OCI-LY7 (cell line): ENCODE measurements around the gene ECEL1. TPM values are rescaled to one million over a fixed set of nuclear protein-coding genes. Genes with fewer than 3 reads are reported as not detected.

Experiments used
- BruUV-seq: library from RNA; stranded (reverse); fragments of 400-500 nt; replicated peaks from 2 replicates; lab custom pipeline; 2021; lab: Mats Ljungman, UMichigan
- CTCF ChIA-PET: fragments of 300-600 bp; sonication (Branson Sonifier 250); formaldehyde crosslinking; loops from one replicate; lab custom pipeline; 2022; ENCODE audit warnings: antibody characterized with exemption; ENCODE audit not compliant: unreplicated experiment; lab: Charles Lee
- POLR2A ChIA-PET: fragments of 300-600 bp; sonication (Branson Sonifier 250); formaldehyde crosslinking; loops from one replicate; lab custom pipeline; 2022; ENCODE audit warnings: antibody characterized with exemption; lab: Charles Lee
- DNase-seq: peaks from one replicate; pipeline ENCODE4 v3.0.0-alpha.2; 2015; ENCODE audit warnings: low spot score
- H2AFZ ChIP-seq: fragments of 200-600 bp; sonication (generic), shearing (Covaris generic); 2 replicates; pipeline ENCODE4 v1.6.1; 2014; ENCODE audit warnings: mild to moderate bottlenecking, antibody characterized with exemption, low read length, moderate library complexity
- H3K27ac ChIP-seq: fragments of 200-600 bp; sonication (generic); 2 replicates; pipeline ENCODE4 v1.5.1; 2014; ENCODE audit warnings: mixed run types, low read depth, mild to moderate bottlenecking, moderate library complexity, low read length, inconsistent platforms; ENCODE audit not compliant: poor library complexity, severe bottlenecking
- H3K36me3 ChIP-seq: fragments of 200-600 bp; sonication (generic); 2 replicates; pipeline ENCODE4 v1.6.1; 2014; ENCODE audit warnings: mild to moderate bottlenecking, antibody characterized with exemption, low read length, moderate library complexity, mixed read lengths; ENCODE audit not compliant: insufficient read depth
- H3K4me1 ChIP-seq: fragments of 200-600 bp; sonication (generic); 2 replicates; pipeline ENCODE4 v1.5.1; 2014; ENCODE audit warnings: mild to moderate bottlenecking, low read length; ENCODE audit not compliant: insufficient read depth, poor library complexity, severe bottlenecking
- H3K4me2 ChIP-seq: fragments of 200-600 bp; sonication (generic); 2 replicates; pipeline ENCODE4 v1.6.1; 2014; ENCODE audit warnings: mild to moderate bottlenecking, low read length
- H3K4me3 ChIP-seq: fragments of 200-600 bp; sonication (generic); 2 replicates; pipeline ENCODE4 v1.5.1; 2014; ENCODE audit warnings: mild to moderate bottlenecking, low read depth, low read length; ENCODE audit not compliant: poor library complexity, severe bottlenecking
- H3K79me2 ChIP-seq: fragments of 200-600 bp; sonication (generic); 2 replicates; pipeline ENCODE4 v1.6.1; 2016; ENCODE audit warnings: low read depth, mild to moderate bottlenecking, low read length, moderate library complexity, mixed read lengths; ENCODE audit not compliant: insufficient read depth
- H3K9me2 ChIP-seq: fragments of 200-600 bp; sonication (generic); 2 replicates; pipeline ENCODE4 v1.6.1; 2016; ENCODE audit warnings: mild to moderate bottlenecking, low read length, mixed read lengths; ENCODE audit not compliant: insufficient read depth
- H3K9me3 ChIP-seq: fragments of 200-600 bp; sonication (generic); 2 replicates; pipeline ENCODE4 v1.6.1; 2014; ENCODE audit warnings: mild to moderate bottlenecking, mixed run types, low read length, mixed read lengths
- H4K20me1 ChIP-seq: fragments of 200-600 bp; sonication (generic); 2 replicates; pipeline ENCODE4 v1.6.1; 2014; ENCODE audit warnings: mild to moderate bottlenecking, antibody characterized with exemption, low read length, moderate library complexity, mixed read lengths; ENCODE audit not compliant: insufficient read depth
- CTCF ChIP-seq: fragments of 200-600 bp; sonication (generic); conservative IDR thresholded peaks from 2 replicates; pipeline ENCODE4 v1.5.1; 2014; ENCODE audit warnings: mild to moderate bottlenecking, antibody characterized with exemption, low read length, moderate library complexity, mixed read lengths
- EZH2phosphoT487 ChIP-seq: fragments of 200-600 bp; sonication (generic); IDR thresholded peaks from 2 replicates; pipeline ENCODE4 v1.6.1; 2018; ENCODE audit warnings: low read depth, borderline replicate concordance, mild to moderate bottlenecking, mixed run types, antibody characterized with exemption, low read length, moderate library complexity, mixed read lengths
- intact Hi-C: fragments of 100-400 bp; cut with micrococcal nuclease; formaldehyde crosslinking; loops from one replicate; pipeline ENCODE4 v1.10.0; 2022; ENCODE audit not compliant: unreplicated experiment
- total RNA-seq, 2 experiments: library from RNA; depleted of rRNA in 1 of 2; stranded (reverse); fragments of >200 nt in 1 of 2; shearing (Covaris generic) in 1 of 2; gene quantifications; 2 replicates each; pipeline ENCODE4 v1.2.3, GENCODE V29; 2014 to 2022

Gene ECEL1
- total RNA-seq, 2 experiments from 2014 or later = not detected

GRCh38 chr2:232495292-232495691 lies 7.7 kb upstream of the ECEL1 start:
- BruUV-seq = no TSS peak

GRCh38 chr2:232494542-232494941 lies 6.9 kb upstream of the ECEL1 start:
- no peak overlapping the region for H3K27ac ChIP-seq
- H3K4me1 ChIP-seq = no peaks in the 10 kb centered on the region
- no peaks in the 10 kb centered on the region for H3K9me2 ChIP-seq
- no peaks in the 10 kb centered on the region for H4K20me1 ChIP-seq
- intact Hi-C loops = no loop called here
- no peaks in the 10 kb centered on the region for H3K79me2 ChIP-seq
- POLR2A ChIA-PET = no interaction called here
- CTCF ChIA-PET = no interaction called here
- H3K4me3 ChIP-seq = no peak overlapping the region
- H3K4me2 ChIP-seq = no peak overlapping the region
- no peak overlapping the region for H2AFZ ChIP-seq
- no TSS peak for BruUV-seq
- H3K9me3 ChIP-seq = no peaks in the 10 kb centered on the region
- no peak for DNase-seq
- TF ChIP-seq CTCF (no peak), EZH2phosphoT487 (no peak)
- H3K36me3 ChIP-seq = no peaks in the 10 kb centered on the region

More at GRCh38 chr2:232495292-232495691, 7.7 kb upstream of the ECEL1 start:
- Histone ChIP-seq H3K27ac (no peak overlapping the region), H3K9me2 (no peaks in the 10 kb centered on the region), H3K4me1 (no peaks in the 10 kb centered on the region), H3K9me3 (no peaks in the 10 kb centered on the region), H3K79me2 (no peaks in the 10 kb centered on the region), H2AFZ (no peak overlapping the region), H3K36me3 (no peaks in the 10 kb centered on the region), H4K20me1 (no peaks in the 10 kb centered on the region), H3K4me3 (no peak overlapping the region), H3K4me2 (no peak overlapping the region)
- ChIA-PET POLR2A (no interaction called here), CTCF (no interaction called here)
- no peak for DNase-seq
- intact Hi-C loops = no loop called here
- no peak for TF ChIP-seq EZH2phosphoT487
- no peak for TF ChIP-seq CTCF

- DNase-seq = no peak
- no peaks in the 10 kb centered on the region for H3K9me3 ChIP-seq
- H3K4me3 ChIP-seq = no peak overlapping the region
- H4K20me1 ChIP-seq = no peaks in the 10 kb centered on the region
- BruUV-seq = no TSS peak
- H3K79me2 ChIP-seq = no peaks in the 10 kb centered on the region
- TF ChIP-seq CTCF = no peak
- TF ChIP-seq EZH2phosphoT487 = no peak
- H3K9me2 ChIP-seq = no peaks in the 10 kb centered on the region
- POLR2A ChIA-PET = no interaction called here
- H3K36me3 ChIP-seq = no peaks in the 10 kb centered on the region
- no peaks in the 10 kb centered on the region for H3K4me1 ChIP-seq
- H3K4me2 ChIP-seq = no peak overlapping the region
- H3K27ac ChIP-seq = no peak overlapping the region
- intact Hi-C loops = no loop called here
- no peak overlapping the region for H2AFZ ChIP-seq
- CTCF ChIA-PET = no interaction called here
Measured at GRCh38 chr2:232493701-232494474, 6.3 kb upstream of the ECEL1 start.
